ENCODE measurements around the gene PLEKHH2. TPM values are rescaled to one million over a fixed set of nuclear protein-coding genes. Genes with fewer than 3 reads are reported as not detected.

Gene PLEKHH2
- total and polyA plus RNA-seq, 2 experiments from 2014 or later, result 5.4 to 6.7 TPM

DNA sequence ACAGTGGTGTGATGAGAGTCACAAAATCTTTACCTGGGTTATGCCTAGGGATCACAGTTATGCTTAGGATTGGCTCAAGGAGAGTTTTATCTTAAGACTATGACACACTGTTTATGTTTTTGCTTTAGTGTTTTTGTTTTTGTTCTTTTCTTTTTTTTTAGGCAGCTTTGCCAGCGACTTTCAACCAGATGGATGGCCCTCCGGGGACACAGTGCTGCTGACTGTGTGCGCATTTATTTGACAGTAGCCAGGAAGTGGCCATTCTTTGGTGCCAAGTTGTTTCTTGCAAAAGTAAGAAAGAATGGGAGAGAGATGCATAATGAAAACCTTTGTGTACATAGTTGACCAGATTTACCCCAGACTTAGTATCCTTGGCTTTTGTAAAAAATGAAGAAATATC lies 121.7 kb downstream of the PLEKHH2 start:
- H2AFZ ChIP-seq, result no peak overlapping the region
- no peak for DNase-seq (ENCODE audit: low spot score)

More for the DNA sequence above, 121.7 kb downstream of the PLEKHH2 start:
- H3K27me3 Mint-ChIP-seq (ENCODE audit: insufficient read depth, low read depth, poor library complexity), result peaks cover 4% of the 10 kb centered on the region
- no peak overlapping the region for H3K4me2 ChIP-seq
- H4K20me1 ChIP-seq (replicated peaks; ENCODE audit: insufficient read depth), result no peaks in the 10 kb centered on the region
- peaks cover 3% of the 10 kb centered on the region; the same call in 2 of the 3 replicates for H3K36me3 Mint-ChIP-seq (ENCODE audit: low read depth)
- TF ChIP-seq ZNF114 (CRISPR knock-in tag; IDR thresholded peaks at IDR 0.05) (no peak), JUNB (IDR thresholded peaks at IDR 0.05; ENCODE audit: unreplicated experiment) (no peak), ZNF331 (CRISPR knock-in tag; IDR thresholded peaks at IDR 0.05; ENCODE audit: low read depth) (no peak), CREB1 (CRISPR knock-in tag; IDR thresholded peaks at IDR 0.05; ENCODE audit: low read depth) (no peak), NANOG (IDR thresholded peaks at IDR 0.05; ENCODE audit: borderline replicate concordance) (no peak), POLR2AphosphoS5 (IDR thresholded peaks at IDR 0.05; ENCODE audit: low read depth) (no peak), STAT1 (IDR thresholded peaks at IDR 0.05; ENCODE audit: unreplicated experiment) (no peak), EZH2 (IDR thresholded peaks at IDR 0.05; ENCODE audit: low read depth, unreplicated experiment) (no peak), EZH2phosphoT487 (IDR thresholded peaks at IDR 0.05; ENCODE audit: unreplicated experiment) (no peak)
- TF ChIP-seq, protein P1, sequence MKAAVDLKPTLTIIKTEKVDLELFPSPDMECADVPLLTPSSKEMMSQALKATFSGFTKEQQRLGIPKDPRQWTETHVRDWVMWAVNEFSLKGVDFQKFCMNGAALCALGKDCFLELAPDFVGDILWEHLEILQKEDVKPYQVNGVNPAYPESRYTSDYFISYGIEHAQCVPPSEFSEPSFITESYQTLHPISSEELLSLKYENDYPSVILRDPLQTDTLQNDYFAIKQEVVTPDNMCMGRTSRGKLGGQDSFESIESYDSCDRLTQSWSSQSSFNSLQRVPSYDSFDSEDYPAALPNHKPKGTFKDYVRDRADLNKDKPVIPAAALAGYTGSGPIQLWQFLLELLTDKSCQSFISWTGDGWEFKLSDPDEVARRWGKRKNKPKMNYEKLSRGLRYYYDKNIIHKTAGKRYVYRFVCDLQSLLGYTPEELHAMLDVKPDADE (IDR thresholded peaks at IDR 0.05), result no peak
- TF ChIP-seq, protein P2, sequence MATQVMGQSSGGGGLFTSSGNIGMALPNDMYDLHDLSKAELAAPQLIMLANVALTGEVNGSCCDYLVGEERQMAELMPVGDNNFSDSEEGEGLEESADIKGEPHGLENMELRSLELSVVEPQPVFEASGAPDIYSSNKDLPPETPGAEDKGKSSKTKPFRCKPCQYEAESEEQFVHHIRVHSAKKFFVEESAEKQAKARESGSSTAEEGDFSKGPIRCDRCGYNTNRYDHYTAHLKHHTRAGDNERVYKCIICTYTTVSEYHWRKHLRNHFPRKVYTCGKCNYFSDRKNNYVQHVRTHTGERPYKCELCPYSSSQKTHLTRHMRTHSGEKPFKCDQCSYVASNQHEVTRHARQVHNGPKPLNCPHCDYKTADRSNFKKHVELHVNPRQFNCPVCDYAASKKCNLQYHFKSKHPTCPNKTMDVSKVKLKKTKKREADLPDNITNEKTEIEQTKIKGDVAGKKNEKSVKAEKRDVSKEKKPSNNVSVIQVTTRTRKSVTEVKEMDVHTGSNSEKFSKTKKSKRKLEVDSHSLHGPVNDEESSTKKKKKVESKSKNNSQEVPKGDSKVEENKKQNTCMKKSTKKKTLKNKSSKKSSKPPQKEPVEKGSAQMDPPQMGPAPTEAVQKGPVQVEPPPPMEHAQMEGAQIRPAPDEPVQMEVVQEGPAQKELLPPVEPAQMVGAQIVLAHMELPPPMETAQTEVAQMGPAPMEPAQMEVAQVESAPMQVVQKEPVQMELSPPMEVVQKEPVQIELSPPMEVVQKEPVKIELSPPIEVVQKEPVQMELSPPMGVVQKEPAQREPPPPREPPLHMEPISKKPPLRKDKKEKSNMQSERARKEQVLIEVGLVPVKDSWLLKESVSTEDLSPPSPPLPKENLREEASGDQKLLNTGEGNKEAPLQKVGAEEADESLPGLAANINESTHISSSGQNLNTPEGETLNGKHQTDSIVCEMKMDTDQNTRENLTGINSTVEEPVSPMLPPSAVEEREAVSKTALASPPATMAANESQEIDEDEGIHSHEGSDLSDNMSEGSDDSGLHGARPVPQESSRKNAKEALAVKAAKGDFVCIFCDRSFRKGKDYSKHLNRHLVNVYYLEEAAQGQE (IDR thresholded peaks at IDR 0.05; ENCODE audit: unreplicated experiment), result no peak
- TF ChIP-seq, protein P3, sequence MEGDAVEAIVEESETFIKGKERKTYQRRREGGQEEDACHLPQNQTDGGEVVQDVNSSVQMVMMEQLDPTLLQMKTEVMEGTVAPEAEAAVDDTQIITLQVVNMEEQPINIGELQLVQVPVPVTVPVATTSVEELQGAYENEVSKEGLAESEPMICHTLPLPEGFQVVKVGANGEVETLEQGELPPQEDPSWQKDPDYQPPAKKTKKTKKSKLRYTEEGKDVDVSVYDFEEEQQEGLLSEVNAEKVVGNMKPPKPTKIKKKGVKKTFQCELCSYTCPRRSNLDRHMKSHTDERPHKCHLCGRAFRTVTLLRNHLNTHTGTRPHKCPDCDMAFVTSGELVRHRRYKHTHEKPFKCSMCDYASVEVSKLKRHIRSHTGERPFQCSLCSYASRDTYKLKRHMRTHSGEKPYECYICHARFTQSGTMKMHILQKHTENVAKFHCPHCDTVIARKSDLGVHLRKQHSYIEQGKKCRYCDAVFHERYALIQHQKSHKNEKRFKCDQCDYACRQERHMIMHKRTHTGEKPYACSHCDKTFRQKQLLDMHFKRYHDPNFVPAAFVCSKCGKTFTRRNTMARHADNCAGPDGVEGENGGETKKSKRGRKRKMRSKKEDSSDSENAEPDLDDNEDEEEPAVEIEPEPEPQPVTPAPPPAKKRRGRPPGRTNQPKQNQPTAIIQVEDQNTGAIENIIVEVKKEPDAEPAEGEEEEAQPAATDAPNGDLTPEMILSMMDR (conservative IDR thresholded peaks at IDR 0.05; ENCODE audit: low read depth in 2 of 2), result no peak
- TF ChIP-seq, protein P4, sequence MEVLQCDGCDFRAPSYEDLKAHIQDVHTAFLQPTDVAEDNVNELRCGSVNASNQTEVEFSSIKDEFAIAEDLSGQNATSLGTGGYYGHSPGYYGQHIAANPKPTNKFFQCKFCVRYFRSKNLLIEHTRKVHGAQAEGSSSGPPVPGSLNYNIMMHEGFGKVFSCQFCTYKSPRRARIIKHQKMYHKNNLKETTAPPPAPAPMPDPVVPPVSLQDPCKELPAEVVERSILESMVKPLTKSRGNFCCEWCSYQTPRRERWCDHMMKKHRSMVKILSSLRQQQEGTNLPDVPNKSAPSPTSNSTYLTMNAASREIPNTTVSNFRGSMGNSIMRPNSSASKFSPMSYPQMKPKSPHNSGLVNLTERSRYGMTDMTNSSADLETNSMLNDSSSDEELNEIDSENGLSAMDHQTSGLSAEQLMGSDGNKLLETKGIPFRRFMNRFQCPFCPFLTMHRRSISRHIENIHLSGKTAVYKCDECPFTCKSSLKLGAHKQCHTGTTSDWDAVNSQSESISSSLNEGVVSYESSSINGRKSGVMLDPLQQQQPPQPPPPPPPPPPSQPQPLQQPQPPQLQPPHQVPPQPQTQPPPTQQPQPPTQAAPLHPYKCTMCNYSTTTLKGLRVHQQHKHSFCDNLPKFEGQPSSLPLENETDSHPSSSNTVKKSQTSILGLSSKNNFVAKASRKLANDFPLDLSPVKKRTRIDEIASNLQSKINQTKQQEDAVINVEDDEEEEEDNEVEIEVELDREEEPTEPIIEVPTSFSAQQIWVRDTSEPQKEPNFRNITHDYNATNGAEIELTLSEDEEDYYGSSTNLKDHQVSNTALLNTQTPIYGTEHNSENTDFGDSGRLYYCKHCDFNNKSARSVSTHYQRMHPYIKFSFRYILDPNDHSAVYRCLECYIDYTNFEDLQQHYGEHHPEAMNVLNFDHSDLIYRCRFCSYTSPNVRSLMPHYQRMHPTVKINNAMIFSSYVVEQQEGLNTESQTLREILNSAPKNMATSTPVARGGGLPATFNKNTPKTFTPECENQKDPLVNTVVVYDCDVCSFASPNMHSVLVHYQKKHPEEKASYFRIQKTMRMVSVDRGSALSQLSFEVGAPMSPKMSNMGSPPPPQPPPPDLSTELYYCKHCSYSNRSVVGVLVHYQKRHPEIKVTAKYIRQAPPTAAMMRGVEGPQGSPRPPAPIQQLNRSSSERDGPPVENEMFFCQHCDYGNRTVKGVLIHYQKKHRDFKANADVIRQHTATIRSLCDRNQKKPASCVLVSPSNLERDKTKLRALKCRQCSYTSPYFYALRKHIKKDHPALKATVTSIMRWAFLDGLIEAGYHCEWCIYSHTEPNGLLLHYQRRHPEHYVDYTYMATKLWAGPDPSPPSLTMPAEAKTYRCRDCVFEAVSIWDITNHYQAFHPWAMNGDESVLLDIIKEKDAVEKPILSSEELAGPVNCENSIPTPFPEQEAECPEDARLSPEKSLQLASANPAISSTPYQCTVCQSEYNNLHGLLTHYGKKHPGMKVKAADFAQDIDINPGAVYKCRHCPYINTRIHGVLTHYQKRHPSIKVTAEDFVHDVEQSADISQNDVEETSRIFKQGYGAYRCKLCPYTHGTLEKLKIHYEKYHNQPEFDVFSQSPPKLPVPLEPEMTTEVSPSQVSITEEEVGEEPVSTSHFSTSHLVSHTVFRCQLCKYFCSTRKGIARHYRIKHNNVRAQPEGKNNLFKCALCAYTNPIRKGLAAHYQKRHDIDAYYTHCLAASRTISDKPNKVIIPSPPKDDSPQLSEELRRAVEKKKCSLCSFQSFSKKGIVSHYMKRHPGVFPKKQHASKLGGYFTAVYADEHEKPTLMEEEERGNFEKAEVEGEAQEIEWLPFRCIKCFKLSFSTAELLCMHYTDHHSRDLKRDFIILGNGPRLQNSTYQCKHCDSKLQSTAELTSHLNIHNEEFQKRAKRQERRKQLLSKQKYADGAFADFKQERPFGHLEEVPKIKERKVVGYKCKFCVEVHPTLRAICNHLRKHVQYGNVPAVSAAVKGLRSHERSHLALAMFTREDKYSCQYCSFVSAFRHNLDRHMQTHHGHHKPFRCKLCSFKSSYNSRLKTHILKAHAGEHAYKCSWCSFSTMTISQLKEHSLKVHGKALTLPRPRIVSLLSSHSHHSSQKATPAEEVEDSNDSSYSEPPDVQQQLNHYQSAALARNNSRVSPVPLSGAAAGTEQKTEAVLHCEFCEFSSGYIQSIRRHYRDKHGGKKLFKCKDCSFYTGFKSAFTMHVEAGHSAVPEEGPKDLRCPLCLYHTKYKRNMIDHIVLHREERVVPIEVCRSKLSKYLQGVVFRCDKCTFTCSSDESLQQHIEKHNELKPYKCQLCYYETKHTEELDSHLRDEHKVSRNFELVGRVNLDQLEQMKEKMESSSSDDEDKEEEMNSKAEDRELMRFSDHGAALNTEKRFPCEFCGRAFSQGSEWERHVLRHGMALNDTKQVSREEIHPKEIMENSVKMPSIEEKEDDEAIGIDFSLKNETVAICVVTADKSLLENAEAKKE (CRISPR knock-in tag; IDR thresholded peaks at IDR 0.05), result no peak
- H3K9me2 ChIP-seq (ENCODE audit: insufficient read depth), result no peaks in the 10 kb centered on the region
- H3K4me3 ChIP-seq, result no peak overlapping the region
- ATAC-seq, result no peak
- no peaks in the 10 kb centered on the region for H3K27me3 ChIP-seq (ENCODE audit: insufficient read depth)
- peaks cover 16% of the 10 kb centered on the region for H3K4me1 Mint-ChIP-seq
- H3K4me3 Mint-ChIP-seq, result no peak overlapping the region
- H3K79me2 ChIP-seq (replicated peaks; ENCODE audit: insufficient read depth), result no peaks in the 10 kb centered on the region
- no peaks in the 10 kb centered on the region for H3K9me3 Mint-ChIP-seq
- H3F3A ChIP-seq (replicated peaks; ENCODE audit: low read depth), result no peaks in the 10 kb centered on the region
- no peak overlapping the region for H3K27ac ChIP-seq (ENCODE audit: low read depth)
- no peaks in the 10 kb centered on the region for H3K36me3 ChIP-seq (ENCODE audit: insufficient read depth)
- H3K27ac Mint-ChIP-seq, result peak overlapping the region; percentile 57; the same call in 1 of the 2 replicates
- H3K4me1 ChIP-seq (ENCODE audit: insufficient read depth), result no peaks in the 10 kb centered on the region
